GM12872 (cell line): ENCODE data around the gene UBAC1.

Experiments
- CTCF ChIP-seq: IDR thresholded peaks from 3 replicates; pipeline ENCODE4 v1.5.1; 2011; ENCODE audit warnings: low read depth, mild to moderate bottlenecking, low read length, moderate library complexity; ENCODE audit not compliant: insufficient read depth

UBAC1 gene

GRCh38 chr9:135993765-135994500, 32.8 kb upstream of the UBAC1 start:
- no peak for TF ChIP-seq CTCF

DNA sequence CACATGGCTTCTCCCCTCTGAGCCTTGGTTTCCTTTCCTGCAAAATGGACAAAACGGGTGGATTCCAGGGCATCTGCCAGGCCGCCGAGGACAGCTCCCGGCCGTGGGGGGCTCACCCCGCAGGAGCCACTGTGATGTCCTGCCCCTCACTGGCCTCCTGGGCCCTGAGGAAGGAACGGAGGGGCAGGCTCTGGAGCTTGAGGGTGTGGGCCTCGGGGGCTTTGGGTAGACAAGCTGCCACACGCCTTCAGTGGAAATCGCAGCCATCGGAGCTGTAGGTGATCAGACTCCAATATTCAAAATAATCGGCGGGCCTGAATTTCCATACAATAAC, 32.2 kb upstream of the UBAC1 start:
- no peak for TF ChIP-seq CTCF

DNA sequence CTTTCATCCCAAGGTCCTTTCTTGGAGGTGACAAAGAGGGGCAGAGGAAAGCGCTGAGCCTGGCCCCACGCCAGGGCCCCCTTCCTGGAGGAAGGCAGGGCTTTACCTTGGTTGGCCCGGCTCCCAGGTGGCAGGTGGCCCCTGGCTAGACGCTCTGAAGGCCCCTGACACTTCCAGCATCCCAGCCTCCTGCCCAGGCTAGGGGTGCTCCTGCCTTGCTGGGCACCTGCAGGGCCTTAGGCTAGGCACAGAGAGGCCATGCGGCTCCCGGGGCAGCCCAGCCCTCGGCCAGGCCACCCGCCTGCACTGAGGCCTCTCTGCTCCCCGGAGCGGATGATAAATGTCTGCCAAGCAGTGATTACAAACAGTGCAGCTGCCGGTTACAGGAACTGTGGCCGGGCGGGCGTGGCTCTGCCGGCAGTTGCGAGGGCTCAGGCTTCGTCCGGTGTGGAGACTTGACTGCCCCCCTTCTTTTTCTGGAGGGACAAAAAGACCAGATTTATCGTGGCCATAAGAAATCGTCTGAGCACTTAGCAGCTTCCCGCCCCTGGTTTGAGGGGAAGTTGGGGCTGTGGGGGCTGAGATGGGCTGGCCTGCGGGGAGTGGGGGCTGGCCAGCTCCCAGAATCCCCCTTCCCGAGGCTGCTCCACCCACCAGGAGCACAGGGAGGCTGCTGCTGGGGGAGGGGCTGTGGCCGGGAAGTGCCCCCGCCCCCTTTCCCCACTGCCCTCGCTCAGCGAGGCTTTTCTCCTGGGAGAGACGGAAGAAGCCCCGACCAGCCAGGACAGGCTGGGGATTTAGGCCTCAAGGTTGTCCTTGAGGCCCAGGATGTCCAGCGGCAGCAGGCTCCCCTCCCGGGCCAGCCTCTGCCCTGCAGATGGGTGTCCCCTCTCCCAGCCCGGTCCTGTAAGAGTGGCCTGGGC, 31.6 kb upstream of the UBAC1 start:
- no peak for TF ChIP-seq CTCF

- TF ChIP-seq CTCF: no peak
Observed at GRCh38 chr9:135991771-135992170, 30.6 kb upstream of the UBAC1 start.

GRCh38 chr9:135990468-135991429, 29.6 kb upstream of the UBAC1 start:
- TF ChIP-seq CTCF: no peak

DNA sequence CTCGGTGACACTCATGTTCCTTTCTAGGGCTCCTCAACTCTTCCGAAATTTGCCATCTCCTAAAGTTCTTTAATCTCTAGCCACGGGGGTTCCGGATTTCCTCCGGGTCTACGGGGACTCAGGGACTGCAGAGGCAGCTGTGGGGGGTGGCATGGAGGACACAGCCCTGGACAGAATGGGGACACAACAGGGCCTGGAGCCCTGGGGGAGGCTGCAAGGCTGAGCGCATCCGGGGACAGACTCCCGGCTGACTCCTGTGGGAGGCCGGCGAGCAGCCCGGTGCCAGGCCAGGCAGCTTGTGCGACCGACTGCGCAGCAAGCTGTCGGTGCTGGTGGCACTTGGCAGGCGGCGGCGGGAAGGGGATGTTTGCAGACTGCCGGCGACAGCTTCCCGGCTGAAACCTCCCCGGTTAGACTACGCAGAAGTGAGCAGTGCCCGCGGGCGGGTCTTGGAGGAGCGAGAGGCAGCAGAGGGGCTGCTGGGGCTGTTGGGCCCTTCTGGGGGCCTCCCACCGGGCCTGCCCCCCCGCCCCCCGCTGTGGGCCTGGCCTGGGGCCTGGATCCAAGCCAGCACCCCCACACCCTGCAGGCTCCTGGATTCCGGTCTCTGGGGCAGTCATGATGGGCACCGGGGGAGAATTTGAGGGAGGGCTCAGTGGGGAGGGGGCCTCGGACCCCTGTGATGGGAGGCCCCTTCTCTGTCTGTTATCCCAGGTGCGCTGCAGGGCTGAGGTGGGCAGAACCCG, 28.7 kb upstream of the UBAC1 start:
- no peak for TF ChIP-seq CTCF
